MM.1S (cell line): ENCODE measurements around the gene FLAD1.

Source experiments
- DNase-seq: peaks from one replicate; pipeline ENCODE4 v3.0.0-alpha.2; 2015
- H2AFZ ChIP-seq: fragments of 300-600 bp; sonication (generic); 2 replicates; pipeline ENCODE4 v1.6.0; 2016; ENCODE audit warnings: antibody characterized with exemption, low read length
- H3F3A ChIP-seq: fragments of 300-600 bp; sonication (generic); 2 replicates; pipeline ENCODE4 v1.6.1; 2016; ENCODE audit warnings: mild to moderate bottlenecking, antibody characterized with exemption, low read length, moderate library complexity, mixed read lengths; ENCODE audit not compliant: insufficient read depth
- H3K27ac ChIP-seq: fragments of 300-600 bp; sonication (generic); 2 replicates; pipeline ENCODE4 v1.5.1; 2016; ENCODE audit warnings: mild to moderate bottlenecking, low read length
- H3K27me3 ChIP-seq: fragments of 300-600 bp; sonication (generic); replicated peaks from 2 replicates; pipeline ENCODE4 v1.6.0; 2016; ENCODE audit warnings: low read length; ENCODE audit not compliant: insufficient read depth
- H3K36me3 ChIP-seq: fragments of 300-600 bp; sonication (generic); replicated peaks from 2 replicates; pipeline ENCODE4 v1.6.1; 2016; ENCODE audit warnings: mild to moderate bottlenecking, low read length, mixed read lengths; ENCODE audit not compliant: insufficient read depth
- H3K4me1 ChIP-seq: fragments of 300-600 bp; sonication (generic); 2 replicates; pipeline ENCODE4 v1.6.1; 2016; ENCODE audit warnings: low read length, mixed read lengths
- H3K4me2 ChIP-seq: fragments of 300-600 bp; sonication (generic); 2 replicates; pipeline ENCODE4 v1.6.0; 2016; ENCODE audit warnings: low read depth, low read length
- H3K4me3 ChIP-seq: fragments of 300-600 bp; sonication (generic); 2 replicates; pipeline ENCODE4 v1.5.1; 2016; ENCODE audit warnings: low read length, mixed read lengths
- H3K79me2 ChIP-seq: fragments of 300-600 bp; sonication (generic); 2 replicates; pipeline ENCODE4 v1.6.1; 2016; ENCODE audit warnings: mixed run types, low read length, mixed read lengths
- H3K9ac ChIP-seq: fragments of 300-600 bp; sonication (generic); 2 replicates; pipeline ENCODE4 v1.6.1; 2016; ENCODE audit warnings: low read length, mixed read lengths
- H3K9me2 ChIP-seq: fragments of 300-600 bp; sonication (generic); replicated peaks from 2 replicates; pipeline ENCODE4 v1.6.1; 2016; ENCODE audit warnings: mild to moderate bottlenecking, low read length, mixed read lengths; ENCODE audit not compliant: insufficient read depth
- H3K9me3 ChIP-seq: fragments of 300-600 bp; sonication (generic); replicated peaks from 2 replicates; pipeline ENCODE4 v1.6.1; 2016; ENCODE audit warnings: mild to moderate bottlenecking, low read length, mixed read lengths; ENCODE audit not compliant: insufficient read depth
- H4K20me1 ChIP-seq: fragments of 300-600 bp; sonication (generic); 2 replicates; pipeline ENCODE4 v1.6.1; 2016; ENCODE audit warnings: mild to moderate bottlenecking, low read length, moderate library complexity, mixed read lengths; ENCODE audit not compliant: insufficient read depth
- CTCF ChIP-seq: fragments of 300-600 bp; sonication (generic); IDR thresholded peaks from 2 replicates; pipeline ENCODE4 v1.5.1; 2016; ENCODE audit warnings: antibody characterized with exemption, low read length, mixed read lengths
- EZH2 ChIP-seq: fragments of 300-600 bp; sonication (generic); optimal IDR thresholded peaks from 2 replicates; pipeline ENCODE3; 2017; ENCODE audit warnings: low read depth, mild to moderate bottlenecking, antibody characterized with exemption, low read length, mixed read lengths
- EZH2phosphoT487 ChIP-seq: fragments of 300-600 bp; sonication (generic); IDR thresholded peaks from 2 replicates; pipeline ENCODE4 v1.6.1; 2018; ENCODE audit warnings: antibody characterized with exemption, low read length

The FLAD1 gene

GRCh38 chr1:155010211-155010918 is 27.2 kb downstream of the FLAD1 start:
- peaks cover 15% of the 10 kb centered on the region for H3K4me1 ChIP-seq
- no peaks in the 10 kb centered on the region for H3K9me3 ChIP-seq
- no peak overlapping the region for H3K4me2 ChIP-seq
- no peak for TF ChIP-seq CTCF
- TF ChIP-seq EZH2: no peak
- no peak for TF ChIP-seq EZH2phosphoT487
- no peak overlapping the region for H3K27ac ChIP-seq
- DNase-seq: no peak
- no peaks in the 10 kb centered on the region for H3K27me3 ChIP-seq
- H3K4me3 ChIP-seq: no peak overlapping the region
- no peak overlapping the region for H3K9ac ChIP-seq
- peaks cover 70% of the 10 kb centered on the region for H3K79me2 ChIP-seq
- H3K36me3 ChIP-seq: no peaks in the 10 kb centered on the region; the same call in 1 of the 2 replicates
- H2AFZ ChIP-seq: no peak overlapping the region
- no peaks in the 10 kb centered on the region for H4K20me1 ChIP-seq
- H3K9me2 ChIP-seq: no peaks in the 10 kb centered on the region
- peaks cover 19% of the 10 kb centered on the region for H3F3A ChIP-seq

GRCh38 chr1:155011004-155011416 is 27.9 kb downstream of the FLAD1 start:
- peaks cover 15% of the 10 kb centered on the region for H3K4me1 ChIP-seq
- no peak overlapping the region for H3K27ac ChIP-seq
- H3K9me3 ChIP-seq: no peaks in the 10 kb centered on the region
- no peaks in the 10 kb centered on the region for H3K9me2 ChIP-seq
- DNase-seq: no peak
- TF ChIP-seq EZH2phosphoT487: no peak
- no peaks in the 10 kb centered on the region; the same call in 1 of the 2 replicates for H3K36me3 ChIP-seq
- no peak overlapping the region for H3K9ac ChIP-seq
- no peaks in the 10 kb centered on the region for H4K20me1 ChIP-seq
- H3K79me2 ChIP-seq: peaks cover 64% of the 10 kb centered on the region
- H3K4me2 ChIP-seq: no peak overlapping the region
- H2AFZ ChIP-seq: no peak overlapping the region
- peaks cover 19% of the 10 kb centered on the region for H3F3A ChIP-seq
- H3K27me3 ChIP-seq: no peaks in the 10 kb centered on the region
- H3K4me3 ChIP-seq: no peak overlapping the region

GRCh38 chr1:155011437-155012025 is 28.4 kb downstream of the FLAD1 start:
- H3K27me3 ChIP-seq: no peaks in the 10 kb centered on the region
- no peak for DNase-seq
- H3F3A ChIP-seq: peaks cover 20% of the 10 kb centered on the region
- H3K4me1 ChIP-seq: peaks cover 15% of the 10 kb centered on the region
- no peaks in the 10 kb centered on the region for H3K9me3 ChIP-seq
- no peak overlapping the region for H3K9ac ChIP-seq
- no peak overlapping the region for H3K27ac ChIP-seq
- H3K9me2 ChIP-seq: no peaks in the 10 kb centered on the region
- H3K4me2 ChIP-seq: no peak overlapping the region
- no peak overlapping the region for H2AFZ ChIP-seq
- no peaks in the 10 kb centered on the region for H4K20me1 ChIP-seq
- TF ChIP-seq CTCF (no peak), EZH2phosphoT487 (no peak), EZH2 (no peak)
- H3K36me3 ChIP-seq: no peaks in the 10 kb centered on the region; the same call in 1 of the 2 replicates
- H3K4me3 ChIP-seq: no peak overlapping the region
- peaks cover 59% of the 10 kb centered on the region for H3K79me2 ChIP-seq

- peaks cover 53% of the 10 kb centered on the region for H3K79me2 ChIP-seq
- no peak for DNase-seq
- no peaks in the 10 kb centered on the region for H3K9me3 ChIP-seq
- H3K9ac ChIP-seq: no peak overlapping the region
- no peak for TF ChIP-seq CTCF
- TF ChIP-seq EZH2phosphoT487: no peak
- no peak for TF ChIP-seq EZH2
- H3K27ac ChIP-seq: no peak overlapping the region
- H2AFZ ChIP-seq: no peak overlapping the region
- no peak overlapping the region for H3K4me3 ChIP-seq
- no peaks in the 10 kb centered on the region for H3K27me3 ChIP-seq
- H3K9me2 ChIP-seq: no peaks in the 10 kb centered on the region
- no peaks in the 10 kb centered on the region for H4K20me1 ChIP-seq
- no peaks in the 10 kb centered on the region; the same call in 1 of the 2 replicates for H3K36me3 ChIP-seq
- peaks cover 26% of the 10 kb centered on the region for H3F3A ChIP-seq
- H3K4me1 ChIP-seq: peaks cover 21% of the 10 kb centered on the region
- H3K4me2 ChIP-seq: no peak overlapping the region
These were observed 28.9 kb downstream of the FLAD1 start for GRCh38 chr1:155012026-155012546.
